SK-N-SH (cell line): Measurements from ENCODE around the gene EIF2AK2. TPM values are rescaled to one million over a fixed set of nuclear protein-coding genes. Genes with fewer than 3 reads are reported as not detected.
A peak's percentile ranks its signal among the peaks of the same experiment; 100 is the strongest.

Experiments
- CTCF ChIA-PET: fragments of 300-600, 350-600 bp; formaldehyde crosslinking; extraction: SDS; loops from one replicate; lab custom pipeline; 2021; lab: Yijun Ruan, JAX
- POLR2A ChIA-PET: fragments of 350-600 bp; sonication (Branson Sonifier 250); formaldehyde crosslinking; extraction: SDS; loops from one replicate; lab custom pipeline; 2020; ENCODE audit warnings: antibody characterized with exemption, inconsistent platforms; lab: Yijun Ruan, JAX
- DNase-seq: peaks from one replicate; pipeline ENCODE4 v3.0.0; 2012
- H2AFZ ChIP-seq: fragments of 200-600 bp; sonication (generic); 2 replicates; pipeline ENCODE4 v1.8.1; 2016; ENCODE audit warnings: antibody characterized with exemption, mild to moderate bottlenecking, low read depth
- H3F3A ChIP-seq: fragments of 200-600 bp; sonication (generic); replicated peaks from 2 replicates; pipeline ENCODE3; 2016; ENCODE audit warnings: antibody characterized with exemption, mild to moderate bottlenecking; ENCODE audit not compliant: insufficient read depth
- H3K27ac ChIP-seq, 2 experiments: fragments of 200-500 bp in 1 of 2; fragments of 200-600 bp in 1 of 2; sonication (Bioruptor generic) in 1 of 2; sonication (generic), shearing (Covaris generic) in 1 of 2; 2 replicates each; pipeline versions ENCODE4 v1.5.1 to v1.6.1; 2014 to 2016; ENCODE audit warnings: low read depth in 2 of 2, inconsistent platforms in 1 of 2, low read length in 1 of 2, mild to moderate bottlenecking in 1 of 2, mixed read lengths in 1 of 2
- H3K27me3 ChIP-seq: fragments of 200-600 bp; sonication (generic), shearing (Covaris generic); 2 replicates; pipeline ENCODE4 v1.6.1; 2016; ENCODE audit warnings: mixed run types; ENCODE audit not compliant: insufficient read depth
- H3K36me3 ChIP-seq, 2 experiments: fragments of 200-500 bp in 1 of 2; fragments of 200-600 bp in 1 of 2; sonication (Bioruptor generic) in 1 of 2; sonication (generic) in 1 of 2; replicated peaks in 1 of 2; 2 replicates each; pipeline versions ENCODE3 to v1.5.1; 2014 to 2016; ENCODE audit warnings: low read length in 1 of 2, mild to moderate bottlenecking in 1 of 2; ENCODE audit not compliant: insufficient read depth in 2 of 2, control insufficient read depth in 1 of 2
- H3K4me1 ChIP-seq, 2 experiments: fragments of 200-500 bp in 1 of 2; fragments of 200-600 bp in 1 of 2; sonication (Bioruptor generic) in 1 of 2; sonication (generic), shearing (Covaris generic) in 1 of 2; 2 replicates each; pipeline versions ENCODE4 v1.5.1 to v1.6.1; 2014 to 2016; ENCODE audit warnings: low read depth in 1 of 2, low read length in 1 of 2, mixed run types in 1 of 2; ENCODE audit not compliant: insufficient read depth in 2 of 2, control insufficient read depth in 1 of 2
- H3K4me2 ChIP-seq: fragments of 200-600 bp; sonication (generic), shearing (Covaris generic); 2 replicates; pipeline ENCODE4 v1.6.1; 2017; ENCODE audit warnings: mixed run types
- H3K4me3 ChIP-seq, 2 experiments: fragments of 200-500 bp in 1 of 2; fragments of 200-600 bp in 1 of 2; sonication (Bioruptor generic) in 1 of 2; sonication (generic), shearing (Covaris generic) in 1 of 2; 2 replicates each; pipeline versions ENCODE4 v1.5.1 to v1.8.1; 2014 to 2016; ENCODE audit warnings: low read depth in 2 of 2, inconsistent platforms in 1 of 2, low read length in 1 of 2, mild to moderate bottlenecking in 1 of 2, mixed read lengths in 1 of 2, moderate library complexity in 1 of 2
- H3K79me2 ChIP-seq: fragments of 200-600 bp; sonication (generic); 2 replicates; pipeline ENCODE4 v1.8.1; 2017; ENCODE audit warnings: mild to moderate bottlenecking; ENCODE audit not compliant: insufficient read depth
- H3K9ac ChIP-seq: fragments of 200-600 bp; sonication (generic); 2 replicates; pipeline ENCODE4 v1.6.1; 2017; ENCODE audit warnings: mixed run types
- H3K9me2 ChIP-seq: fragments of 200-600 bp; sonication (generic); 2 replicates; pipeline ENCODE4 v1.6.1; 2017; ENCODE audit warnings: mixed run types
- H3K9me3 ChIP-seq: fragments of 200-600 bp; sonication (generic); 2 replicates; pipeline ENCODE4 v1.6.1; 2017; ENCODE audit warnings: mixed run types, mild to moderate bottlenecking, moderate library complexity
- H4K20me1 ChIP-seq: fragments of 200-600 bp; sonication (generic); 2 replicates; pipeline ENCODE4 v1.6.1; 2017; ENCODE audit warnings: mild to moderate bottlenecking, mixed run types; ENCODE audit not compliant: insufficient read depth
- CTCF ChIP-seq: fragments of 200-600 bp; sonication (generic); IDR thresholded peaks from 2 replicates; pipeline ENCODE4 v1.6.1; 2017; ENCODE audit warnings: antibody characterized with exemption, mild to moderate bottlenecking, moderate library complexity
- MAX ChIP-seq: IDR thresholded peaks from 2 replicates; pipeline ENCODE4 v1.4.0; 2012; ENCODE audit warnings: low read depth
- RAD21 ChIP-seq: IDR thresholded peaks from 2 replicates; pipeline ENCODE4 v1.6.1; 2012; ENCODE audit warnings: mild to moderate bottlenecking, low read length
- REST ChIP-seq: IDR thresholded peaks from 2 replicates; pipeline ENCODE4 v1.6.1; 2012; ENCODE audit warnings: mild to moderate bottlenecking, low read depth, low read length, moderate library complexity
- SIN3A ChIP-seq: IDR thresholded peaks from 2 replicates; pipeline ENCODE4 v1.6.1; 2012; ENCODE audit warnings: low read depth, mild to moderate bottlenecking, low read length, moderate library complexity, borderline replicate concordance
- TCF12 ChIP-seq: IDR thresholded peaks from 2 replicates; pipeline ENCODE4 v1.4.0; 2012
- WGBS: methylation state at CpG from one replicate; pipeline ENCODE4 v1.1.6; 2017; ENCODE audit warnings: low lambda C conversion rate; 5-methylcytosine and 5-hydroxymethylcytosine counted together
- polyA plus RNA-seq, 3 experiments: library from polyadenylated mRNA; depleted of rRNA; stranded (reverse); fragments of >200 nt; gene quantifications; 2 replicates each; pipeline ENCODE4 v1.2.3, GENCODE V29; 2012

EIF2AK2 gene
- polyA plus RNA-seq, 1 of the 3 experiments (the other 2 are of a cell fraction): 9.0 TPM

GRCh38 chr2:37154785-37155184 lies 2.0 kb downstream of the EIF2AK2 start:
- TF ChIP-seq REST (peak; percentile 19; the same call in 1 of the 2 replicates), RAD21 (no peak), TCF12 (no peak)
- TF ChIP-seq, all 33 proteins: peak for 1
- Histone ChIP-seq H3K4me3 (no peak overlapping the region), H3K36me3 (peaks cover 0 to 9% of the 10 kb centered on the region in 2 experiments), H2AFZ (no peak overlapping the region), H3K4me1 (peaks cover 13 to 15% of the 10 kb centered on the region in 2 experiments; a peak in 3 of 4 replicates), H3K4me2 (no peak overlapping the region), H3K79me2 (peaks cover 69% of the 10 kb centered on the region), H3K9me3 (no peaks in the 10 kb centered on the region), H3K27me3 (no peaks in the 10 kb centered on the region), H4K20me1 (no peaks in the 10 kb centered on the region; the same call in 1 of the 2 replicates), H3K27ac (no peak overlapping the region), H3K9me2 (no peaks in the 10 kb centered on the region), H3F3A (no peaks in the 10 kb centered on the region), H3K9ac (no peak overlapping the region)
- whole genome bisulfite sequencing: 99% methylated on average over 4 of the region's 4 CpGs
- CTCF ChIA-PET: interaction anchor here (0.9 to 5.3 kb wide), 2 partner anchors 14 to 22 kb away, joined by 3 to 57 read pairs; no protein-coding TSS in a partner anchor
- POLR2A ChIA-PET: interaction anchor here (1.5 to 2.0 kb wide), 2 partner anchors 9 to 42 kb away, joined by 5 read pairs; no protein-coding TSS in a partner anchor
- no peak for DNase-seq

- no peak overlapping the region for H2AFZ ChIP-seq
- no peak overlapping the region for H3K9ac ChIP-seq
- H3K36me3 ChIP-seq: peaks cover 14 to 21% of the 10 kb centered on the region in 2 experiments
- no peak overlapping the region for H3K27ac ChIP-seq
- POLR2A ChIA-PET: no interaction called here
- 97% methylated on average over 5 of the region's 5 CpGs for WGBS
- DNase-seq: no peak
- peaks cover 15% of the 10 kb centered on the region in 2 experiments; a peak in 3 of 4 replicates for H3K4me1 ChIP-seq
- TF ChIP-seq CTCF: no peak
- TF ChIP-seq SIN3A: no peak
- no peak for TF ChIP-seq MAX
- no peak overlapping the region for H3K4me2 ChIP-seq
- no peaks in the 10 kb centered on the region for H3K27me3 ChIP-seq
- H3F3A ChIP-seq: no peaks in the 10 kb centered on the region
- CTCF ChIA-PET: no interaction called here
- H3K9me3 ChIP-seq: no peaks in the 10 kb centered on the region
- H3K9me2 ChIP-seq: no peaks in the 10 kb centered on the region
- H3K79me2 ChIP-seq: peaks cover 84% of the 10 kb centered on the region
- no peak overlapping the region for H3K4me3 ChIP-seq
- H4K20me1 ChIP-seq: no peaks in the 10 kb centered on the region; the same call in 1 of the 2 replicates
Observed at GRCh38 chr2:37153224-37153623, 3.6 kb downstream of the EIF2AK2 start.
